Karpas-422 (cell line): ENCODE results near the gene PCGF2. TPM values are rescaled to one million over a fixed set of nuclear protein-coding genes. Genes with fewer than 3 reads are reported as not detected.

ENCODE experiments used
- DNase-seq: peaks from one replicate; pipeline ENCODE4 v3.0.0-alpha.2; 2015
- H2AFZ ChIP-seq: fragments of 200-600 bp; sonication (generic); 2 replicates; pipeline ENCODE4 v1.6.1; 2014; ENCODE audit warnings: antibody characterized with exemption, low read length, mixed read lengths
- H3K27ac ChIP-seq: fragments of 200-600 bp; sonication (generic); 2 replicates; pipeline ENCODE4 v1.5.1; 2014; ENCODE audit warnings: mild to moderate bottlenecking, low read length, moderate library complexity
- H3K27me3 ChIP-seq: fragments of 200-600 bp; sonication (generic); 2 replicates; pipeline ENCODE4 v1.6.1; 2014; ENCODE audit warnings: low read length, mixed read lengths
- H3K36me3 ChIP-seq: fragments of 200-600 bp; sonication (generic); 2 replicates; pipeline ENCODE4 v1.6.1; 2014; ENCODE audit warnings: low read length, mixed read lengths; ENCODE audit not compliant: insufficient read depth
- H3K4me1 ChIP-seq: fragments of 200-600 bp; sonication (generic); 2 replicates; pipeline ENCODE4 v1.6.1; 2014; ENCODE audit warnings: mild to moderate bottlenecking, low read length, mixed read lengths
- H3K4me2 ChIP-seq: fragments of 200-600 bp; sonication (generic); 2 replicates; pipeline ENCODE4 v1.6.1; 2014; ENCODE audit warnings: low read length, low read depth, mild to moderate bottlenecking; ENCODE audit not compliant: poor library complexity, severe bottlenecking
- H3K4me3 ChIP-seq: fragments of 200-600 bp; sonication (generic); 2 replicates; pipeline ENCODE4 v1.5.1; 2014; ENCODE audit warnings: mild to moderate bottlenecking, antibody characterized with exemption, low read length, mixed read lengths
- H3K79me2 ChIP-seq: fragments of 200-600 bp; sonication (generic); 2 replicates; pipeline ENCODE4 v1.6.1; 2014; ENCODE audit warnings: mild to moderate bottlenecking, low read length, mixed read lengths
- H3K9ac ChIP-seq: fragments of 200-600 bp; sonication (generic); 2 replicates; pipeline ENCODE4 v1.6.0; 2014; ENCODE audit warnings: low read length
- H3K9me2 ChIP-seq: fragments of 200-600 bp; sonication (generic), shearing (Covaris generic); replicated peaks from 2 replicates; pipeline ENCODE4 v1.6.0; 2014; ENCODE audit warnings: mild to moderate bottlenecking, low read length, moderate library complexity; ENCODE audit not compliant: insufficient read depth
- H3K9me3 ChIP-seq: fragments of 300-700, 200-600 bp; sonication (generic); 2 replicates; pipeline ENCODE4 v1.6.1; 2014; ENCODE audit warnings: low read length, mixed read lengths
- H4K20me1 ChIP-seq: fragments of 200-600 bp; sonication (generic); 2 replicates; pipeline ENCODE4 v1.6.1; 2014; ENCODE audit warnings: mild to moderate bottlenecking, antibody characterized with exemption, low read length, low read depth; ENCODE audit not compliant: insufficient read depth
- total RNA-seq: library from RNA; depleted of rRNA; stranded (reverse); fragments of >200 nt; shearing (Covaris generic); gene quantifications from 2 replicates; pipeline ENCODE4 v1.2.3, GENCODE V29; 2014; ENCODE audit warnings: low replicate concordance

Gene PCGF2
- total RNA-seq, 1 experiment from 2014 or later: 0.15 TPM

DNA sequence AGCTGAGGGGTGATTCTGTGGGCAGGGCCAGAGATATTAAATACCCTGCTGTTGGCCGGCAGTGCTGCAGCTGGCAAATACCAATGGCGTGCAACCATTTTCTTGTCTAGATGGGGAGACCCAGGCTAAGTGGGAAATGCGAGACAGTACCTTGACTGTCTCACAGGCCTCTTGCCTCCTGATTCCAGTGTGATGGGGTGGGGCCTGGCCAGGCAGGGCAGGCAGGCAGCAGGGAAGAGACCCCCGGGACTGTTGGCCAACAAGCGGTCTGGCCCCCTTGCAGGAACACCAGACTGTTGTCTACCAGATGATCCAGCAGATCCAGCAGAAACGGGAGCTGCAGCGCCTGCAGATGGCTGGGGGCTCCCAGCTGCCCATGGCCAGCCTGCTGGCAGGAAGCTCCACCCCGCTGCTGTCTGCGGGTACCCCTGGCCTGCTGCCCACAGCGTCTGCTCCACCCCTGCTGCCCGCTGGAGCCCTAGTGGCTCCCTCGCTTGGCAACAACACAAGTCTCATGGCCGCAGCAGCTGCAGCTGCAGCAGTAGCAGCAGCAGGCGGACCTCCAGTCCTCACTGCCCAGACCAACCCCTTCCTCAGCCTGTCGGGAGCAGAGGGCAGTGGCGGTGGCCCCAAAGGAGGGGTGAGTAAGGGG, 23.7 kb downstream of the PCGF2 start:
- no peak for DNase-seq
- no peaks in the 10 kb centered on the region for H4K20me1 ChIP-seq
- no peak overlapping the region for H2AFZ ChIP-seq
- no peaks in the 10 kb centered on the region for H3K79me2 ChIP-seq
- no peak overlapping the region for H3K27ac ChIP-seq
- no peaks in the 10 kb centered on the region for H3K9me3 ChIP-seq
- peaks cover 18% of the 10 kb centered on the region for H3K4me1 ChIP-seq
- H3K27me3 ChIP-seq: no peaks in the 10 kb centered on the region
- no peak overlapping the region for H3K4me3 ChIP-seq
- no peak overlapping the region for H3K4me2 ChIP-seq
- no peaks in the 10 kb centered on the region; the same call in 1 of the 2 replicates for H3K36me3 ChIP-seq
- H3K9me2 ChIP-seq: no peaks in the 10 kb centered on the region
- H3K9ac ChIP-seq: no peak overlapping the region

DNA sequence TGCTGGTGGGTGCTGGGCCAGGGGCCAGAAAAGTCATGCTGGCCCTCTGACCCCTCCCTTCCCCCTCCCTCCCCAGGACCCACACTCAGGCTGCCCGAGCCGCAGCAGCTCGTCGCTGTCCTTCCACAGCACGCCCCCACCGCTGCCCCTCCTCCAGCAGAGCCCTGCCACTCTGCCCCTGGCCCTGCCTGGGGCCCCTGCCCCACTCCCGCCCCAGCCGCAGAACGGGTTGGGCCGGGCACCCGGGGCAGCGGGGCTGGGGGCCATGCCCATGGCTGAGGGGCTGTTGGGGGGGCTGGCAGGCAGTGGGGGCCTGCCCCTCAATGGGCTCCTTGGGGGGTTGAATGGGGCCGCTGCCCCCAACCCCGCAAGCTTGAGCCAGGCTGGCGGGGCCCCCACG, 26.3 kb downstream of the PCGF2 start:
- Histone ChIP-seq H3K79me2 (no peaks in the 10 kb centered on the region), H3K4me1 (no peaks in the 10 kb centered on the region), H2AFZ (no peak overlapping the region), H3K4me2 (no peak overlapping the region), H3K9me3 (no peaks in the 10 kb centered on the region), H3K27me3 (no peaks in the 10 kb centered on the region), H3K9me2 (no peaks in the 10 kb centered on the region), H3K4me3 (no peak overlapping the region), H3K9ac (no peak overlapping the region), H4K20me1 (0 out of 2 replicates have a peak, but pooled peaks cover 2% of the 10 kb centered on the region), H3K27ac (no peak overlapping the region), H3K36me3 (no peaks in the 10 kb centered on the region; the same call in 1 of the 2 replicates)
- no peak for DNase-seq

DNA sequence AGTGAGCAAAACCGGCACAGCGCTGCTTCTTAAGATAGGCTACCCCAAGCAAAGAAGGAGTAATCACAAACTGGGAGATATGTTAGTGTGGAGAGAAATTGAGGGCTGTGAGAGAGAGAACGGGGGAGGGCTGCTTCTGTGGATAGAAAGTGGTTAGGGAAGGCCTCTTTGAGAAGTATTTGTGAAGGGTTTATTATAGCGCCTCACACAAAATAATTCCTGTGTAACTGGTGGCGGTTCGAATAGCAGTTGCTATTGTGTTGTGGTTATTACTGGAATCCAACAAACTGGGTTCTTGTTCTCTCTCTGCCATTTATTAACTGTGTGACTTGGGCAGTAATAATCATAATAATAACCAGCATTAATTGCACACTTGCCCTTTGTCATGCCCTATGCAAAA, 27.2 kb downstream of the PCGF2 start:
- H3K27ac ChIP-seq: no peak overlapping the region
- DNase-seq: no peak
- H2AFZ ChIP-seq: no peak overlapping the region
- no peaks in the 10 kb centered on the region for H3K9me2 ChIP-seq
- 0 out of 2 replicates have a peak, but pooled peaks cover 2% of the 10 kb centered on the region for H4K20me1 ChIP-seq
- no peaks in the 10 kb centered on the region for H3K9me3 ChIP-seq
- H3K27me3 ChIP-seq: no peaks in the 10 kb centered on the region
- no peak overlapping the region for H3K9ac ChIP-seq
- no peaks in the 10 kb centered on the region; the same call in 1 of the 2 replicates for H3K36me3 ChIP-seq
- no peak overlapping the region for H3K4me3 ChIP-seq
- no peak overlapping the region for H3K4me2 ChIP-seq
- no peaks in the 10 kb centered on the region for H3K4me1 ChIP-seq
- no peaks in the 10 kb centered on the region for H3K79me2 ChIP-seq

DNA sequence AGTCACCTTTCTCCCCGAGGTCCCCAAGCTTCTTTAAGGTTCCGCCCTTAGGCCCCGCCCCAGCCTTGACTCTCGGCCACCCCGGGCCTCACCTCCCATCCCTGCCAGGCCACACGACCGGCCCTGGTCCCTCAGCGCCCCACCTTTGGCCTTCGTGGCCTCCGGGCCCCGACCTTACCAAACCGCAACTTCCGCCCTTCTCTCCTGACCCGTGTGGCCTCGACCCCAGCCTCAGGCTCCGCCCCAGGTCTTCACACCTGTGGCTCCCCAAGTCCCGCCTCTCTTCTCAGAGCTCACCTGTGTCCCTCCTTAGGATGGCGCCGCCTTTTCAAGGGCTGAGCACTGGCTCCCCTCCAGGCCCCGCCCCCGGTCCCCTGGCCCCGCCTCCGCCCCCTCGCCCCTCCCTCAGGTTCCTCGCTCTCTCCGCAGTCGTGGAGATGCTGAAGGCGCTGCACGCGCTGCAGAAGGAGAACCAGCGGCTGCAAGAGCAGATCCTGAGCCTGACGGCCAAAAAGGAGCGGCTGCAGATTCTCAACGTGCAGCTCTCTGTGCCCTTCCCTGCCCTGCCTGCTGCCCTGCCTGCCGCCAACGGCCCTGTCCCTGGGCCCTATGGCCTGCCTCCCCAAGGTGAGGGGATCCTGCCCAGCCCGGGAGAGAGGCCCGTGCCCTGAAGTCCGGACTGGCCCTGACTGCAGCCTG, 28.0 kb downstream of the PCGF2 start:
- Histone ChIP-seq H3K9me3 (no peaks in the 10 kb centered on the region), H3K36me3 (no peaks in the 10 kb centered on the region; the same call in 1 of the 2 replicates), H4K20me1 (0 out of 2 replicates have a peak, but pooled peaks cover 2% of the 10 kb centered on the region), H3K27ac (no peak overlapping the region), H3K79me2 (no peaks in the 10 kb centered on the region), H3K9ac (no peak overlapping the region), H3K4me3 (no peak overlapping the region), H3K4me2 (no peak overlapping the region), H2AFZ (no peak overlapping the region), H3K27me3 (no peaks in the 10 kb centered on the region), H3K9me2 (no peaks in the 10 kb centered on the region), H3K4me1 (no peaks in the 10 kb centered on the region)
- DNase-seq: no peak

DNA sequence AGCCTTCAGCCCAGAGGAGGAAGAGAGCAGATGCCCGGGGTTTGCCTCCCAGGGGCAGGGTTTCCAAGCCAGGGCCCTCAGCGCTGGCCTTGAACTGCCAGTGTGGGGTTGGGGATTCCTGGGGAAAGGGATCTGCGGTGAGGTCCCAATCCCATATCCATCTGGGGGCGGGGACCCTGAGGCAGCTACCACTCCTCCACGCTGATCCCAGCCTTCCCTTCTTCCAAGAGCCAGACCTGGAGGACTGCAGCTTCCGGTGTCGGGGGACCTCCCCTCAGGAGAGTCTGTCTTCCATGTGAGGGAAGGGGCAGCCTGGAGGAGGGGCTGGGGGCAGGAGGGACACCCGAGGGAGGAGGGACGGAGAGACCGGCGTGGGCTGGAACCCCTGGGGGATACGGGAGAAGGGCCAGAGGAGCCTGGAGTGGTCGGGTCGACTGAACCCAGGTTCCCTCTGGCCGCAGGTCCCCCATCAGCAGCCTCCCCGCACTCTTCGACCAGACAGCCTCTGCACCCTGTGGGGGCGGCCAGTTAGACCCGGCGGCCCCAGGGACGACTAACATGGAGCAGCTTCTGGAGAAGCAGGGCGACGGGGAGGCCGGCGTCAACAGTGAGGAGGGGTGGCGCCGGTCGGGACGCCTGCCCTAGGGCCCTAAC, 28.7 kb downstream of the PCGF2 start:
- Histone ChIP-seq H3K79me2 (no peaks in the 10 kb centered on the region), H3K4me1 (no peaks in the 10 kb centered on the region), H3K9ac (no peak overlapping the region), H4K20me1 (0 out of 2 replicates have a peak, but pooled peaks cover 2% of the 10 kb centered on the region), H3K4me2 (no peak overlapping the region), H3K36me3 (no peaks in the 10 kb centered on the region; the same call in 1 of the 2 replicates), H3K27me3 (no peaks in the 10 kb centered on the region), H2AFZ (no peak overlapping the region), H3K9me3 (no peaks in the 10 kb centered on the region), H3K9me2 (no peaks in the 10 kb centered on the region), H3K4me3 (no peak overlapping the region), H3K27ac (no peak overlapping the region)
- no peak for DNase-seq

DNA sequence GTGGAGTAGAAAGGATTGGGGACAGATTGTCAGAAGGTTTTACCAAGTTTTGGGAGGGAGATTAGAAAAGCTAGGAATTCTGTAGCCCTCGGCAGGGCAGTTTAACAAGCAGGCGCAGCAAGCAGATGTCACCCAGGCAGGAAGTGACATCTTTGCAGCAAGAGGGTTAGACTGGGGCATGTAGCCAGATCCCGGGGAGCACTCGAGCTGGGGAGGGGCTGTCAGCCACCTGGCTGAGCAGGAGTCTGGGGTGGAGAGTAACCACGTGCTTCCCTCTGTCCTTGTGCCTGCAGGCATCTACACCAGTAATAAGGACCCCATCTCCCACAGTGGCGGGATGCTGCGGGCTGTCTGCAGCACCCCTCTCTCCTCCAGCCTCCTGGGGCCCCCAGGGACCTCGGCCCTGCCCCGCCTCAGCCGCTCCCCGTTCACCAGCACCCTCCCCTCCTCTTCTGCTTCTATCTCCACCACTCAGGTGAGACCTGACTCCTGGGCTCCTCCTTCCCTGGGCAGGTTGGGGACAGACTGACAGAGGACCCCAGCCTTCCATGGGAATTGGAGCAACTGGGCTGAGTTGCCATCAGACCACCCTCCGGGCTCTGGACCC, 30.9 kb downstream of the PCGF2 start:
- Histone ChIP-seq H4K20me1 (0 out of 2 replicates have a peak, but pooled peaks cover 2% of the 10 kb centered on the region), H3K4me3 (no peak overlapping the region), H3K36me3 (peaks cover 2% of the 10 kb centered on the region), H3K9me2 (no peaks in the 10 kb centered on the region), H3K9me3 (no peaks in the 10 kb centered on the region), H3K79me2 (no peaks in the 10 kb centered on the region), H3K4me1 (no peaks in the 10 kb centered on the region), H3K9ac (no peak overlapping the region), H3K27me3 (no peaks in the 10 kb centered on the region), H2AFZ (no peak overlapping the region), H3K4me2 (no peak overlapping the region), H3K27ac (no peak overlapping the region)
- DNase-seq: no peak

DNA sequence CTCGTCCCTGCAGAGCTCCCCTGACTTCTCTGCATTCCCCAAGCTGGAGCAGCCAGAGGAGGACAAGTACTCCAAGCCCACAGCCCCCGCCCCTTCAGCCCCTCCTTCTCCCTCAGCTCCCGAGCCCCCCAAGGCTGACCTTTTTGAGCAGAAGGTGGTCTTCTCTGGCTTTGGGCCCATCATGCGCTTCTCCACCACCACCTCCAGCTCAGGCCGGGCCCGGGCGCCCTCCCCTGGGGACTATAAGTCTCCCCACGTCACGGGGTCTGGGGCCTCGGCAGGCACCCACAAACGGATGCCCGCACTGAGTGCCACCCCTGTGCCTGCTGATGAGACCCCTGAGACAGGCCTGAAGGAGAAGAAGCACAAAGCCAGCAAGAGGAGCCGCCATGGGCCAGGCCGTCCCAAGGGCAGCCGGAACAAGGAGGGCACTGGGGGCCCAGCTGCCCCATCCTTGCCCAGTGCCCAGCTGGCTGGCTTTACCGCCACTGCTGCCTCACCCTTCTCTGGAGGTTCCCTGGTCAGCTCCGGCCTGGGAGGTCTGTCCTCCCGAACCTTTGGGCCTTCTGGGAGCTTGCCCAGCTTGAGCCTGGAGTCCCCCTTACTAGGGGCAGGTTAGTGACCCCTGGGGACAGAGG, 31.6 kb downstream of the PCGF2 start:
- H3K4me1 ChIP-seq: no peaks in the 10 kb centered on the region
- peaks cover 4% of the 10 kb centered on the region for H3K36me3 ChIP-seq
- H4K20me1 ChIP-seq: 0 out of 2 replicates have a peak, but pooled peaks cover 2% of the 10 kb centered on the region
- H3K4me3 ChIP-seq: no peak overlapping the region
- no peaks in the 10 kb centered on the region for H3K27me3 ChIP-seq
- no peak overlapping the region for H3K4me2 ChIP-seq
- no peaks in the 10 kb centered on the region for H3K79me2 ChIP-seq
- no peak overlapping the region for H3K27ac ChIP-seq
- H3K9ac ChIP-seq: no peak overlapping the region
- H3K9me3 ChIP-seq: no peaks in the 10 kb centered on the region
- no peak for DNase-seq
- no peak overlapping the region for H2AFZ ChIP-seq
- no peaks in the 10 kb centered on the region for H3K9me2 ChIP-seq
